ENCODE results near the gene PGBD5. TPM values are rescaled to one million over a fixed set of nuclear protein-coding genes. Genes with fewer than 3 reads are reported as not detected.

The PGBD5 gene
- polyA plus RNA-seq, 6 donors from 2014 or later: not detected

GRCh38 chr1:230342699-230343098 is 83.4 kb downstream of the PGBD5 start:
- H3K4me1 Mint-ChIP-seq: no peaks in the 10 kb centered on the region
- no peak for ATAC-seq (ENCODE audit: low read depth in 2 of 2)
- H3K27ac Mint-ChIP-seq: no peak overlapping the region
- DNase-seq: no peak
- H3K9me3 Mint-ChIP-seq: no peaks in the 10 kb centered on the region
- H3K27me3 Mint-ChIP-seq: peaks cover 4 to 25% (median 25%) of the 10 kb centered on the region in 3 donors
- no peak overlapping the region for H3K4me3 Mint-ChIP-seq
- H3K36me3 Mint-ChIP-seq: no peaks in the 10 kb centered on the region

DNA sequence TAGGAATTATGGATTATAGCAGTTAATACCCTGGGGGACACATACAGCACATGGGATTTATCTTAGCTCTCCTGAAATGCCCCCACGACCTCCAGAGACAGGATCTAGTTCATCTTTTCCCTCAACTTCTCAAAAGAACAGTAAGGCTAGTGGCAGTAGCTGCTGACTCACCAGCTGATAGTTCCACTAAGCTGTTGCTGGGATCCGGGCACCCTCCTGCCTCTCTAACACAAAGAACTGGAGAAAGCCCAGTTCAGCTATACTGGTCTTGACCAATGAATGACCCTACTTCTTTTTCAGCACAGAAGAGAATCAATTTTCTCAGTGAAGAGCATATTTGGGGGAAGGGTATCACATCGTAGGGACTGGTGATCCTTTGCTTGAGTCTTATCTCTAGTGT is 84.1 kb downstream of the PGBD5 start:
- no peak for ATAC-seq (ENCODE audit: low read depth in 2 of 2)
- Mint-ChIP-seq H3K36me3 (no peaks in the 10 kb centered on the region), H3K4me1 (no peaks in the 10 kb centered on the region), H3K9me3 (no peaks in the 10 kb centered on the region), H3K27me3 (peaks cover 10 to 32% (median 29%) of the 10 kb centered on the region in 3 donors), H3K4me3 (no peak overlapping the region), H3K27ac (no peak overlapping the region)
- no peak for DNase-seq

DNA sequence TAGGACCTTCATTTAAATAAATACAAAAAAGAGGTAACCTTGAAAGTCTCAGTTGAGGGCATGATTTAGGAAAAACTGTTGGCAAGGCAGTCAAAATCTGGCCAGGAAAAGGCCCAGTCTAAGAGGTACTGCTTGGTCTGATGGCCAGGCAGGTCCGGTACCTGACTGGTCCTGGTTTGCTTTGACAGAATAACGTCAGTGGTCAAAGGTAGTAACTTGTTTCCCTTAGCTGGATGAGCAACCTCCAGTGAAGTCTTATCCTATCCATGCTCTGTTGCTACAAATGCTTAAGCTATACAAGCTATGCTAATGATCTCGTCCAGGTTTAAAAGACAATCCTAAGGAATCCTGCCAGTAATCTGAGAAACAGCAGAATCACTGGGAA is 85.0 kb downstream of the PGBD5 start:
- peaks cover 10 to 37% (median 33%) of the 10 kb centered on the region in 3 donors for H3K27me3 Mint-ChIP-seq
- no peaks in the 10 kb centered on the region for H3K4me1 Mint-ChIP-seq
- ATAC-seq (ENCODE audit: low read depth in 2 of 2) (no peak), DNase-seq (no peak)
- no peak overlapping the region for H3K27ac Mint-ChIP-seq
- H3K4me3 Mint-ChIP-seq: no peak overlapping the region
- no peaks in the 10 kb centered on the region for H3K9me3 Mint-ChIP-seq
- H3K36me3 Mint-ChIP-seq: no peaks in the 10 kb centered on the region

GRCh38 chr1:230340526-230341161 is 85.5 kb downstream of the PGBD5 start:
- ATAC-seq (ENCODE audit: low read depth in 2 of 2): no peak
- H3K27ac Mint-ChIP-seq: no peak overlapping the region
- no peaks in the 10 kb centered on the region for H3K36me3 Mint-ChIP-seq
- H3K9me3 Mint-ChIP-seq: peaks cover 0 to 3% (median 0%) of the 10 kb centered on the region in 7 donors
- H3K4me1 Mint-ChIP-seq: peaks cover 0 to 2% (median 0%) of the 10 kb centered on the region in 3 donors
- H3K27me3 Mint-ChIP-seq: peaks cover 10 to 42% (median 38%) of the 10 kb centered on the region in 3 donors
- DNase-seq: no peak
- H3K4me3 Mint-ChIP-seq: no peak overlapping the region

DNA sequence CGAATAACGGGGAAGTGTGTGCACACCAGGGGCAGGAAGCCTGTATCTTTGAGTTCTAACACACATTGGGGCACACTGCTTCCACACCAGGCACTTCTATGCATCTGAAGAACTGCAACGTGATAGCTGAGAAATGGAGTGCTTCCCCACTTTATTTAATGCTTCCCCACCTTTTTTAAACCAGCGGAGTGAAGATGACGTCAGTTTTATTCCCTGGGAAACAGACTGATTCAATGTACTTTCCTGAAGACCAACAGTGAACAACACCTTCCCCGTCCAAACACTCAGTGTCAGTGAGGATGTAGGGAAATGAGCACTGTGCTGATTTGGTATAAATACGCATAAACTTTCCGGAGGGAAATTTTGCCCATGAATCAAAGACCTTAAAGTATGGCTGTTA is 87.1 kb downstream of the PGBD5 start:
- Mint-ChIP-seq H3K4me1 (peaks cover 0 to 5% (median 0%) of the 10 kb centered on the region in 3 donors), H3K36me3 (no peaks in the 10 kb centered on the region), H3K9me3 (peaks cover 0 to 5% (median 0%) of the 10 kb centered on the region in 7 donors), H3K27ac (no peak overlapping the region), H3K27me3 (peaks cover 14 to 46% (median 37%) of the 10 kb centered on the region in 3 donors), H3K4me3 (no peak overlapping the region)
- DNase-seq: no peak
- ATAC-seq (ENCODE audit: low read depth in 2 of 2): no peak

- H3K4me3 Mint-ChIP-seq: no peak overlapping the region
- peaks cover 0 to 5% (median 0%) of the 10 kb centered on the region in 7 donors for H3K9me3 Mint-ChIP-seq
- no peaks in the 10 kb centered on the region for H3K36me3 Mint-ChIP-seq
- H3K4me1 Mint-ChIP-seq: peaks cover 0 to 5% (median 0%) of the 10 kb centered on the region in 3 donors
- no peak for ATAC-seq (ENCODE audit: low read depth in 2 of 2)
- H3K27me3 Mint-ChIP-seq: peaks cover 20 to 40% (median 36%) of the 10 kb centered on the region in 3 donors
- no peak for DNase-seq
- no peak overlapping the region for H3K27ac Mint-ChIP-seq
Observed at GRCh38 chr1:230337266-230337665, 88.9 kb downstream of the PGBD5 start.

- Mint-ChIP-seq H3K27me3 (peaks cover 23 to 42% (median 40%) of the 10 kb centered on the region in 3 donors), H3K4me1 (peaks cover 0 to 5% (median 0%) of the 10 kb centered on the region in 3 donors), H3K27ac (peak overlapping the region in 2 of 6 donors; percentile 19 to 89), H3K4me3 (no peak overlapping the region), H3K9me3 (peaks cover 0 to 5% (median 0%) of the 10 kb centered on the region in 7 donors), H3K36me3 (no peaks in the 10 kb centered on the region)
- no peak for ATAC-seq (ENCODE audit: low read depth in 2 of 2)
- DNase-seq: no peak
Observed at GRCh38 chr1:230335861-230336522, 90.1 kb downstream of the PGBD5 start.

GRCh38 chr1:230334447-230334837 is 91.7 kb downstream of the PGBD5 start:
- ATAC-seq (ENCODE audit: low read depth in 2 of 2) (no peak), DNase-seq (no peak)
- H3K4me1 Mint-ChIP-seq: peaks cover 0 to 5% (median 0%) of the 10 kb centered on the region in 3 donors
- H3K36me3 Mint-ChIP-seq: no peaks in the 10 kb centered on the region
- H3K9me3 Mint-ChIP-seq: peaks cover 0 to 5% (median 0%) of the 10 kb centered on the region in 7 donors
- no peak overlapping the region for H3K27ac Mint-ChIP-seq
- no peak overlapping the region for H3K4me3 Mint-ChIP-seq
- H3K27me3 Mint-ChIP-seq: peaks cover 21 to 42% (median 35%) of the 10 kb centered on the region in 3 donors

DNA sequence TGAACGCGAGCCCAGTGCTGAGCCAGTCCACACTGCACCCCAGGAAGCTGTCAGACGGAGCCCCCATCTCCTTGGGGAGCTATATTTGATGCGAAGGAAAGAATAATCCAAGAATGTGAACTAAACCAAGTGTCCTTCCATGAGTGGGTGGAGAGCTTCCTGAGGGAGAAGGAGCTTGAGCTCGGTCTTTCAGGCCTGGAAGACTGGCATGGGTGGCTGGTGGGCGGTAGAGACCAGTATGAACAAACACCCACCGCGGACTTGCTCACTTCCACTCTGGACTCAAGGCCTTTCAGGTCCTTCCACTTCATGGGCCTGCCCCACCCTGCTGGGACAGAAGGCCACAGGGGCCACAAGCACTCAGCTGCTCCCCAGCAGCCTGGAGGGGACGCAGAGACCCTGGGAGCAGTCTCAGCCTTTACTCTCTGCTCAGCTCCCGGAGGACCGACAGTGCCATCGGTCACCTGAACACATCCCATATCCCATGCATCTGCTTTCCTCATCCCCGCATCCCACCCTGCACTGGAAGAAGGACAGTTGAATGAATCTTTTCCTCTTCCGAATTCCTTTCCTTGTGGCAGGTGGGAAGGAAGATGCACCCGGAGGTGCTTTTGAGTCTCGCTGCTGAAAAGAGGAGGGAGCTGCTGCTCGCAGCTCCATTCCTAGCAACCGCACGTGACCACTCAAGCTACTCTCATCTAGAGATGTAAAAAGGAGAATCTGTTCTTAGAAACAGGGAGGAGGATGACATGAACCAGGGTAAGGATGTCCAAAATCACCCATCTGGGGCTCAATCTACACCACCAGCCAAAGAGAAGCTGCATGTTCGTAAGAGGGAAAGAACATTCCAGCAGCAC is 92.3 kb downstream of the PGBD5 start:
- peaks cover 0 to 5% (median 0%) of the 10 kb centered on the region in 3 donors for H3K4me1 Mint-ChIP-seq
- no peaks in the 10 kb centered on the region for H3K36me3 Mint-ChIP-seq
- ATAC-seq (ENCODE audit: low read depth in 2 of 2) (no peak), DNase-seq (no peak)
- peaks cover 19 to 42% (median 31%) of the 10 kb centered on the region in 3 donors for H3K27me3 Mint-ChIP-seq
- H3K4me3 Mint-ChIP-seq: no peak overlapping the region
- peaks cover 0 to 5% (median 0%) of the 10 kb centered on the region in 7 donors for H3K9me3 Mint-ChIP-seq
- no peak overlapping the region for H3K27ac Mint-ChIP-seq

- Mint-ChIP-seq H3K4me1 (peaks cover 0 to 5% (median 0%) of the 10 kb centered on the region in 3 donors), H3K27ac (no peak overlapping the region), H3K9me3 (peaks cover 0 to 5% (median 0%) of the 10 kb centered on the region in 7 donors), H3K27me3 (peaks cover 18 to 45% (median 38%) of the 10 kb centered on the region in 3 donors), H3K36me3 (no peaks in the 10 kb centered on the region), H3K4me3 (peak overlapping the region in 3 of 8 donors; percentile 30 to 66 (median 41))
- ATAC-seq (ENCODE audit: low read depth in 2 of 2) (no peak), DNase-seq (no peak)
Observed at GRCh38 chr1:230332575-230333066, 93.5 kb downstream of the PGBD5 start.

DNA sequence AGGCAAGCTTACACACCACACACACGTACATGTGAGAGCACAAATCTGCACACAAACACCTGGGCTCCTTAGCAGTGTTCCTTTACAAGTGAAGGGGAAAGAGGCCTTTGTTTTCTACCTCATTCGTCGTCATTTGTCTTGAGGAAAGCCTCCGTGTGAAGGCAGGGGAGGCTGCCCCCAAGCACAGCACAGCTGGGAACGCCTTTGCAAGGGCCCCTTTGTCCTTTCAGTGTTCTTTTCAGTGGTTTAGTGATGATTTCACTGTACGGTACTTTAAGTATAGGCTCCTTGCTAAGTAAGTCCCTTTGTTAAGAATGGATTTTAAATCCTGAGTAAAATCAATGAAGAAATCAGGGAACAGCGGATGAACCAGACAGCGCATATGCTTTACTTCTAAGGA is 94.1 kb downstream of the PGBD5 start:
- Mint-ChIP-seq H3K9me3 (peaks cover 0 to 5% (median 0%) of the 10 kb centered on the region in 7 donors), H3K4me3 (peak overlapping the region in 2 of 8 donors; percentile 30 to 41), H3K36me3 (no peaks in the 10 kb centered on the region), H3K4me1 (peaks cover 0 to 5% (median 0%) of the 10 kb centered on the region in 3 donors), H3K27ac (no peak overlapping the region), H3K27me3 (peaks cover 13 to 41% (median 32%) of the 10 kb centered on the region in 3 donors)
- DNase-seq: no peak
- ATAC-seq (ENCODE audit: low read depth in 2 of 2): no peak

DNA sequence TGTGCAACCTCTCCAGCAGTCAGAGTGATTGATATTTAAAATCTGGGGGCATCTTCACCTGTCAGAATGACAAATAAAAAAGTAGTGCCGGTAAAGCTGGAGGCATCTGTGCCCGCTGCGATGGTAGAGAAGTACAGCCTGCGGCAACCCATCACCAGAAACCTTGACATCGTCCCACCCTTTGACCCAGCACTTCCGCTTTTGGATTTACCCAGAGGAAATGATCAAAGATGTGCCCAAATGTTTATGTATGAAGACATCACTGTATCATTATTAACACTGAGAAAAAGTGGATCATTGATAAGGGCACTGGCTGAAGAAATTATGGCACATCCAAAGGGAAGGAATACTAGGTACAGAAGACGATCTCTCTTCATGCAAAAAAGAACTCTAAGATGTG is 96.0 kb downstream of the PGBD5 start:
- Mint-ChIP-seq H3K36me3 (no peaks in the 10 kb centered on the region), H3K4me3 (no peak overlapping the region), H3K27ac (no peak overlapping the region), H3K27me3 (peaks cover 13 to 29% (median 22%) of the 10 kb centered on the region in 3 donors), H3K4me1 (no peaks in the 10 kb centered on the region), H3K9me3 (no peaks in the 10 kb centered on the region)
- ATAC-seq (ENCODE audit: low read depth in 2 of 2): no peak
- no peak for DNase-seq

DNA sequence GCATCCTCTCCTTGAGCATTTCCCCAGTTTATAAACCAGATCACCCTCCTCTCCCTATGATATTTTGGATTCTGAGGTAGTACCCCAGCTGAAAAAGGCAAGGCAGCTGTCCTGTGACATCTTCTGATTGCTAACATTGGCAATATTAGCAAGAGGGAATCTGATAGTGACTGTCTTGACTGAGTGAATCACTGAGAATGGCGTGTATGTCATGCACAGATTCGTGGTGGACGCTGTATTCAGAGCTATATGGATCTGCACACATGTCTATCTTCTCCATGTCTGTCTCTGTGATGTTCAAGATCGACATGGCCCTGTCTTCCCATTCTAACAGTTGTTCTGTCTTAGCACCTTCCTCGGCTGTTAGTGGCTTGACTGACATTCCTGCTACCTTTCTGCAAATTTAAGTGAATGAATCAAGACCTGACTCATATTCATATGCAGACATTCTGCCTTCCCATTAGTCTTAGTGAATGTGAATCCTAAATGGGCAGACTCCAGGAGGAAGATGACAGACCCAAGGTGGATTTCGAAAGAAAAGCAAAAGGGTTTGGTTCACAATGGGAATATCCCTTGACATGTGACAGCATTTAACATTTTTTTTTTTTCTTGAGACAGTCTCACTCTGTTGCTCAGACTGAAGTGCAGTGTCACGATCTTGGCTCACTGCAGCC is 97.7 kb downstream of the PGBD5 start:
- no peaks in the 10 kb centered on the region for H3K36me3 Mint-ChIP-seq
- no peak overlapping the region for H3K4me3 Mint-ChIP-seq
- no peaks in the 10 kb centered on the region for H3K9me3 Mint-ChIP-seq

More for the DNA sequence above, 97.7 kb downstream of the PGBD5 start:
- DNase-seq (no peak), ATAC-seq (ENCODE audit: low read depth in 2 of 2) (no peak)
- no peak overlapping the region for H3K27ac Mint-ChIP-seq
- H3K4me1 Mint-ChIP-seq: no peaks in the 10 kb centered on the region
- H3K27me3 Mint-ChIP-seq: peaks cover 14 to 29% (median 25%) of the 10 kb centered on the region in 3 donors

All from naive B cell (primary cell).